Measurements from ENCODE around the gene TEX101. TPM values are rescaled to one million over a fixed set of nuclear protein-coding genes. Genes with fewer than 3 reads are reported as not detected.

The TEX101 gene
- total RNA-seq, 4 donors from 2014 or later, result 0.81 TPM; not detected in 3

DNA sequence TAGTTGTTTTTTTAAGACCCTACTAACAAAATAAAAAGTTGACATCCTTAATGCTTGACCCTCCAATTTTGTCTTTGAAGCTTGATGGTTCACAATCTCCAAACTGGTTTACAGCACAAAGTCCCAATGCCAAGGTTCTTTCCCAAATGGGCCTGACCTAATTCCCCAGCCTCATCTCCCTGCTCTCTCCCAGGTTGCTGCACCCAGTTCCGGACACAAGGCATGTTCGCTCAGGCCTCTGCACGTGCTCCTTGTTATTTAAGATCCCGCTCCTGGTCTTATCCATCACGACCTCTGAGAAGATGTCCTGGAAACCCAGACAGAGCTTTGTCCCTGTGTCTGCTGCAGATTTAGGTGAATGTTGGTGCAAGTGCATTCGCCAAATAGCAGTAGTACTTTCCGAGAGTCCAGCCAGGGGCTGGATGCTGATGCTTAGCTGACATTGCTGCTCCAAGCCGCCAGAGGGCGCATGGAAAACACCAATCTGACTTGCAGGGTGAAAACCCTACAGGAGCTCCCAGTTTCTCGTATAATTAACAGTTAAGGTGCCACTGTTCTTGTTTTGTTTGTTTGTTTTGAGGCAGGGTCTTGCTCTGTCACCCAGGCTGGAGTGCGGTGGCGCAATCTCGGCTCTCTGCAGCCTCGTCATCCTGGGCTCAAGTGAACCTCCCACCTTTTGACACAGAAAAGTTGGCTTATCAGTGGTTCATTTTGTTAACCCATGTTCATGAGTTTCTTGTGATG, 32.2 kb downstream of the TEX101 start:
- Histone ChIP-seq H3K4me1 (no peaks in the 10 kb centered on the region), H3K36me3 (no peaks in the 10 kb centered on the region), H3K9me3 (no peaks in the 10 kb centered on the region), H3K4me3 (replicated peaks in 1 of 3) (no peak overlapping the region), H3K27me3 (no peaks in the 10 kb centered on the region), H3K27ac (no peak overlapping the region)
- peak; percentile 69 to 83 for DNase-seq
- intact Hi-C loops (cut with DNase I), result loop anchor here (2.0 to 10.0 kb wide), 2 partner anchors 72 to 208 kb away; no protein-coding TSS in a partner anchor
- TF ChIP-seq POLR2A (IDR thresholded peaks at IDR 0.05) (no peak), CTCF (IDR thresholded peaks at IDR 0.05) (peak; percentile 76 to 92 (median 90))
- 22 to 25% methylated on average over 14 of the region's 14 CpGs for WGBS, 2 donors

DNA sequence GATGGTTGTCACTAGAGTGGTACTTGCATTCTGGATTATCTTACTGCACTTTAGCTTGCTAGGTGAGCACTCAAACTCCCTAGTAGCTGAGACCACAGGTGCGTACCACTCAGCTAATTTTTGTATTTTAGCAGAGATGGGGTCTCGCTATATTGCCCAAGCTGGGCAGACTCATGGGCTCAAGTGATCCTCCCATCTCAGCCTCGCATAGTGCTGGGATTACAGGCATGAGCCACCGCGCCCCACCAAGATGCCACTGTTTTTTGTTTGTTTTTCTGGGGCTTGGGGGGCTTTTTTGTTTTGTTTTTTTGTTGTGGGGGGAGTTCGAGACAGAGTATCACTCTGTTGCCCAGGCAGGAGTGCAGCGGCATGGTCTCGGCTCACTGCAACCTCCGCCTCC, 33.0 kb downstream of the TEX101 start:
- Histone ChIP-seq H3K9me3 (no peaks in the 10 kb centered on the region), H3K27me3 (no peaks in the 10 kb centered on the region), H3K36me3 (no peaks in the 10 kb centered on the region), H3K4me1 (no peaks in the 10 kb centered on the region), H3K4me3 (replicated peaks in 1 of 3) (no peak overlapping the region), H3K27ac (no peak overlapping the region)
- no peak for DNase-seq
- no peak for TF ChIP-seq CTCF (IDR thresholded peaks at IDR 0.05)
- no peak for TF ChIP-seq POLR2A (IDR thresholded peaks at IDR 0.05)
- 90 to 91% methylated on average over 9 of the region's 9 CpGs for WGBS, 2 donors
- intact Hi-C loops (cut with DNase I), result loop anchor here (2.0 to 10.0 kb wide), 2 partner anchors 71 to 207 kb away; no protein-coding TSS in a partner anchor

GRCh38 chr19:43450545-43450997, 35.9 kb downstream of the TEX101 start:
- H3K27ac ChIP-seq, result no peak overlapping the region
- WGBS, 2 donors, result 55 to 82% methylated on average over 2 of the region's 2 CpGs
- TF ChIP-seq CTCF (IDR thresholded peaks at IDR 0.05), result no peak
- TF ChIP-seq POLR2A (IDR thresholded peaks at IDR 0.05), result no peak

GRCh38 chr19:43452582-43452981, 37.9 kb downstream of the TEX101 start:
- no peak overlapping the region for H3K27ac ChIP-seq
- H3K36me3 ChIP-seq, result no peaks in the 10 kb centered on the region
- 62 to 71% methylated on average over 3 of the region's 3 CpGs for WGBS, 2 donors
- H3K27me3 ChIP-seq, result no peaks in the 10 kb centered on the region
- intact Hi-C loops (cut with DNase I), result no loop called here
- H3K4me3 ChIP-seq (replicated peaks in 1 of 3), result no peak overlapping the region
- no peaks in the 10 kb centered on the region for H3K4me1 ChIP-seq
- no peak for TF ChIP-seq CTCF (IDR thresholded peaks at IDR 0.05)
- TF ChIP-seq POLR2A (IDR thresholded peaks at IDR 0.05), result no peak
- H3K9me3 ChIP-seq, result no peaks in the 10 kb centered on the region
- no peak for DNase-seq

More at GRCh38 chr19:43450545-43450997, 35.9 kb downstream of the TEX101 start:
- no peak for DNase-seq
- no peaks in the 10 kb centered on the region for H3K27me3 ChIP-seq
- H3K36me3 ChIP-seq, result no peaks in the 10 kb centered on the region
- H3K9me3 ChIP-seq, result no peaks in the 10 kb centered on the region
- H3K4me3 ChIP-seq (replicated peaks in 1 of 3), result no peak overlapping the region
- intact Hi-C loops (cut with DNase I), result no loop called here
- H3K4me1 ChIP-seq, result no peaks in the 10 kb centered on the region

GRCh38 chr19:43454031-43454430, 39.3 kb downstream of the TEX101 start:
- Histone ChIP-seq H3K9me3 (no peaks in the 10 kb centered on the region), H3K27me3 (no peaks in the 10 kb centered on the region), H3K4me3 (replicated peaks in 1 of 3) (no peak overlapping the region), H3K4me1 (no peaks in the 10 kb centered on the region), H3K27ac (no peak overlapping the region), H3K36me3 (no peaks in the 10 kb centered on the region)
- TF ChIP-seq POLR2A (IDR thresholded peaks at IDR 0.05) (no peak), CTCF (IDR thresholded peaks at IDR 0.05) (no peak)
- 69% methylated on average over 2 of the region's 2 CpGs for WGBS, 2 donors
- no peak for DNase-seq
- intact Hi-C loops (cut with DNase I), result no loop called here

Data from thyroid gland (tissue), 4 donors.